ENCODE results near the gene SND1.

The SND1 gene

GRCh38 chr7:127651556-127652332 lies at the start of gene SND1:
Gene SND1 (plus strand): TSS chr7:127652194. CDS start chr7:127652374, 180 bp downstream.
- peak; percentile 100 for DNase-seq

GRCh38 chr7:127608446-127608845 lies 43.5 kb upstream of the SND1 start:
- DNase-seq: no peak

- DNase-seq: no peak
Measured at GRCh38 chr7:127609297-127609696, 42.7 kb upstream of the SND1 start.

- DNase-seq: no peak
Measured at GRCh38 chr7:127612263-127612662, 39.7 kb upstream of the SND1 start.

GRCh38 chr7:127616724-127617123 lies 35.3 kb upstream of the SND1 start:
- no peak for DNase-seq

GRCh38 chr7:127618042-127618441 lies 34.0 kb upstream of the SND1 start, which contains the start of gene PAX4:
Gene PAX4 (minus strand): TSS chr7:127618142. CDS start chr7:127615928, 2,214 bp downstream.
- no peak for DNase-seq

- no peak for DNase-seq
Measured at GRCh38 chr7:127618775-127619174, 33.2 kb upstream of the SND1 start.

GRCh38 chr7:127619681-127620405 lies 32.2 kb upstream of the SND1 start:
- no peak for DNase-seq

GRCh38 chr7:127620406-127621233 lies 31.4 kb upstream of the SND1 start:
- no peak for DNase-seq

GRCh38 chr7:127625331-127625730 lies 26.7 kb upstream of the SND1 start:
- no peak for DNase-seq

- no peak for DNase-seq
Measured at GRCh38 chr7:127628445-127628844, 23.5 kb upstream of the SND1 start.

- DNase-seq: no peak
Measured at GRCh38 chr7:127629268-127629854, 22.6 kb upstream of the SND1 start.

- DNase-seq: peak; percentile 95
Measured at GRCh38 chr7:127632276-127632910, 19.6 kb upstream of the SND1 start.

GRCh38 chr7:127635659-127636285 lies 16.2 kb upstream of the SND1 start:
- no peak for DNase-seq

- DNase-seq: no peak
Measured at GRCh38 chr7:127638197-127638596, 13.8 kb upstream of the SND1 start.

GRCh38 chr7:127644484-127644883 lies 7.5 kb upstream of the SND1 start:
- peak; percentile 36 for DNase-seq

- DNase-seq: no peak
Measured at GRCh38 chr7:127647636-127648035, 4.4 kb upstream of the SND1 start.

GRCh38 chr7:127648986-127649385 lies 3.0 kb upstream of the SND1 start:
- no peak for DNase-seq

- peak; percentile 33 for DNase-seq
Measured at GRCh38 chr7:127650847-127651555, 993 bp upstream of the SND1 start.

- DNase-seq: peak; percentile 26
Measured at GRCh38 chr7:127652333-127653248, 597 bp downstream of the SND1 start.
